Activated T-helper 2 cell treated with anti-CD3 and anti-CD28 coated beads, Interferon-gamma antibody, Interleukin-2, Interleukin-4, amounts not matched to agents 10 μg/mL and 5 μg/mL and 100 μg/mL, durations not matched to agents 14 hours and 24 hours and 36 hours (primary cell): ENCODE measurements around the gene NR3C1. TPM values are rescaled to one million over a fixed set of nuclear protein-coding genes. Genes with fewer than 3 reads are reported as not detected.

Experiments used
- DNase-seq: peaks from one replicate; pipeline ENCODE4 v3.0.0; 2021; ENCODE audit warnings: low spot score
- H3K27ac Mint-ChIP-seq: one replicate; pipeline ENCODE4 v1.8.0; 2021; ENCODE audit warnings: mixed read lengths
- H3K27me3 Mint-ChIP-seq: one replicate; pipeline ENCODE4 v1.8.0; 2021; ENCODE audit warnings: low read depth, mixed read lengths
- H3K36me3 Mint-ChIP-seq: one replicate; pipeline ENCODE4 v1.8.0; 2021; ENCODE audit warnings: low read depth, mixed read lengths
- H3K4me1 Mint-ChIP-seq: one replicate; pipeline ENCODE4 v1.8.0; 2021; ENCODE audit warnings: low read depth, mixed read lengths
- H3K4me3 Mint-ChIP-seq: one replicate; pipeline ENCODE4 v1.8.0; 2021; ENCODE audit warnings: low read depth, mild to moderate bottlenecking, moderate library complexity, mixed read lengths
- H3K9me3 Mint-ChIP-seq: one replicate; pipeline ENCODE4 v1.8.0; 2021; ENCODE audit warnings: mixed read lengths
- intact Hi-C: fragments of 100-400 bp; cut with micrococcal nuclease; formaldehyde crosslinking; loops from one replicate; pipeline ENCODE4 v1.15.1; 2023
- total RNA-seq: library from RNA; stranded (reverse); gene quantifications from 2 replicates; pipeline ENCODE4 v1.2.3, GENCODE V29; 2022

The NR3C1 gene
- total RNA-seq, 1 donor from 2014 or later, result 51.3 TPM

DNA sequence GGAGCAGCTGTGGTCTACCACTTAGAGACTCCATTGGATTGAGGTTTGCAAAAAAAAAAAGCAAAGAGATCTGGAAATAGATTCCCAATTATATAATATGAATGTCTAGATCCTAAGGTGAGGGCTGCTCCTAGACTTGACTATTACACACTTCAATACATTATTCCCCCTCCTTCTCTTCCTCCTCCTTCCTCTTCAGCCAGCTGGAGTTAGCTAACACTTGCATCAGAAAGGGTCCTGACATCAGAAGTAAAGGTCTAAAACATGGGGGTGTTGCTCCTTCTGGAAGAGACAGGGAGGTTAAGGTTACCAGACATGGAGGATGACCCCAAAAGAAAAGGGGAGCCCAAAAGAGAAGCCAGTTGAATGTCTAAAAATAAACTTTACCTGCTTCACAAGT is 12.9 kb upstream of the NR3C1 start:
- Mint-ChIP-seq H3K4me3 (no peak overlapping the region), H3K4me1 (peaks cover 34% of the 10 kb centered on the region), H3K9me3 (no peaks in the 10 kb centered on the region), H3K27ac (no peak overlapping the region), H3K36me3 (peaks cover 4% of the 10 kb centered on the region), H3K27me3 (no peaks in the 10 kb centered on the region)
- DNase-seq, result no peak
- intact Hi-C loops, result no loop called here

GRCh38 chr5:143413958-143414669 is 10.6 kb upstream of the NR3C1 start:
- Mint-ChIP-seq H3K27ac (no peak overlapping the region), H3K27me3 (no peaks in the 10 kb centered on the region), H3K4me1 (peaks cover 44% of the 10 kb centered on the region), H3K36me3 (peaks cover 4% of the 10 kb centered on the region), H3K4me3 (no peak overlapping the region), H3K9me3 (no peaks in the 10 kb centered on the region)
- DNase-seq, result no peak
- intact Hi-C loops, result no loop called here

GRCh38 chr5:143412661-143413342 is 9.3 kb upstream of the NR3C1 start:
- intact Hi-C loops, result no loop called here
- Mint-ChIP-seq H3K27me3 (no peaks in the 10 kb centered on the region), H3K4me3 (no peak overlapping the region)

GRCh38 chr5:143409926-143410325 is 6.4 kb upstream of the NR3C1 start:
- Mint-ChIP-seq H3K4me1 (peaks cover 44% of the 10 kb centered on the region), H3K27ac (peak overlapping the region; percentile 36), H3K4me3 (no peak overlapping the region), H3K27me3 (no peaks in the 10 kb centered on the region), H3K9me3 (peaks cover 7% of the 10 kb centered on the region), H3K36me3 (peaks cover 12% of the 10 kb centered on the region)
- no peak for DNase-seq
- intact Hi-C loops, result no loop called here

More at GRCh38 chr5:143412661-143413342, 9.3 kb upstream of the NR3C1 start:
- Mint-ChIP-seq H3K36me3 (peaks cover 4% of the 10 kb centered on the region), H3K9me3 (no peaks in the 10 kb centered on the region), H3K4me1 (peaks cover 34% of the 10 kb centered on the region), H3K27ac (no peak overlapping the region)
- DNase-seq, result no peak

DNA sequence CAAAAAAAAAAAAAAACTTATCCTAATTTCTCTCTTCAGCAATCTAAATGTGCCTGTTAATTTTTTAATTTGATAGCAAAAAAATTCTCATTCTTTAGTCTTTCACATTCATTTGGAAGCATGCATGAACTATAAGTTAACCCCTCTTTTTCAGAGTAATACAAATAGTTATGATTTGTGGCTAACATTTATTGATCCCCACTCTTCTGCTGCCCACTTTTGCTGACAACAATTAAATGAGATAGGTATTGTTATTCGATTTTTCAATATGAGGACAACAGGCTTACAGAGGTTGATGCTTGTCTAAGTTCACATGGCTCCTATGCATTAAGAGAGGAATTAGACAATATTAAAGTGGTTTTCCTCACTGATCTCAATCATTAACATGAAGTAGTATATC is 2.9 kb upstream of the NR3C1 start:
- intact Hi-C loops, result no loop called here
- Mint-ChIP-seq H3K9me3 (peaks cover 7% of the 10 kb centered on the region), H3K4me3 (peak overlapping the region; percentile 71), H3K27ac (peak overlapping the region; percentile 85), H3K36me3 (peaks cover 21% of the 10 kb centered on the region), H3K27me3 (no peaks in the 10 kb centered on the region), H3K4me1 (peaks cover 31% of the 10 kb centered on the region)
- no peak for DNase-seq

- H3K27me3 Mint-ChIP-seq, result no peaks in the 10 kb centered on the region
- peaks cover 7% of the 10 kb centered on the region for H3K9me3 Mint-ChIP-seq
- intact Hi-C loops, result loop anchor here (1.0 to 2.0 kb wide), 4 partner anchors 13 to 397 kb away; no protein-coding TSS in a partner anchor
- no peak for DNase-seq
- peak overlapping the region; percentile 88 for H3K4me3 Mint-ChIP-seq
- H3K4me1 Mint-ChIP-seq, result peaks cover 35% of the 10 kb centered on the region
- H3K27ac Mint-ChIP-seq, result peak overlapping the region; percentile 97
- H3K36me3 Mint-ChIP-seq, result peaks cover 27% of the 10 kb centered on the region
These were observed 2.3 kb upstream of the NR3C1 start for GRCh38 chr5:143405849-143406098.

DNA sequence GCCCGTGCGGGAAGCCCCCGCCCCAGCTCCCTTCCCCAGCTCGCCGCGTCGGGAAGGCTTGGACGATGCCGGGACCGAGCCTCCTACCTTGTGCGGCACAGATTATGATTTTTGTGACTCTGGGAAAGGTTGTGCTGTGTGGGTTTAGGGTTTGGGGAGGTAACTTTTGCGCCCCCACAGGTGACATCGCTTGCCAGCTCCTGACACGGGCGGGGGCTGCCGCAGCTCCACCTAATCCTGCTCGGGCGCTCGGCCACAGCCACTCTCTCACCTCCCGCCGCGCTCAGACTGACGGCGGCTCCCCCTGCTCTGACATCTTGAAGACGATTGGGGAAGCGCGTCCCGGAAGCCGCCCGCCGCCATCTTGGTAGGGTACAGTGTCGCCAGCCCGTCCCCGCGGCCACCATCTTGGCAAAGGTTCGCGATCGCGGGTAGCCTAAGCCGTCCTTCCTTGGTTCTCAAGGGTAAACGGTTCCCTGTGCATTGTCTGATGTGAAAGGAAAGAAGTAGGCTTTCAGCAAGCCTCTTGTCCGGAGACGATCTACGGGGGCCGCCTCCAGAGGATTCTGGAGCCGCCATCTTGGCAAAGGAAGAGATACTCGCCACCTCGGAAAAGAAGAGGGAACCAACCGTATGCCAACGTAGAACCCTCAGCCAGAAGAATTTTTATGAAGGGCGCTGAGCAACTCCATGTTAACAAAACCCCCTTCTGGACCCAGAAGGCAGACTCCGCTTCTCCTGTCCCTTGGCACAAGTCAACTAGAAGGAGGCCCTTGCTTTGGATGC is 1.8 kb upstream of the NR3C1 start:
- Mint-ChIP-seq H3K9me3 (peaks cover 7% of the 10 kb centered on the region), H3K27me3 (no peaks in the 10 kb centered on the region), H3K4me3 (peak overlapping the region; percentile 88), H3K27ac (peak overlapping the region; percentile 97), H3K36me3 (peaks cover 32% of the 10 kb centered on the region), H3K4me1 (peaks cover 37% of the 10 kb centered on the region)
- intact Hi-C loops, result loop anchor here (1.0 to 2.0 kb wide), 4 partner anchors 13 to 396 kb away; no protein-coding TSS in a partner anchor
- peak; percentile 83 for DNase-seq

GRCh38 chr5:143404416-143405062 is 1.1 kb upstream of the NR3C1 start:
- Mint-ChIP-seq H3K9me3 (peaks cover 7% of the 10 kb centered on the region), H3K27me3 (no peaks in the 10 kb centered on the region), H3K27ac (peak overlapping the region; percentile 97), H3K4me3 (peak overlapping the region; percentile 88), H3K36me3 (peaks cover 39% of the 10 kb centered on the region), H3K4me1 (peaks cover 39% of the 10 kb centered on the region)
- intact Hi-C loops, result loop anchor here (1.0 to 5.0 kb wide), 12 partner anchors 14 to 768 kb away; partner anchors contain the start of genes KCTD16 and YIPF5
- DNase-seq, result peak; percentile 68

DNA sequence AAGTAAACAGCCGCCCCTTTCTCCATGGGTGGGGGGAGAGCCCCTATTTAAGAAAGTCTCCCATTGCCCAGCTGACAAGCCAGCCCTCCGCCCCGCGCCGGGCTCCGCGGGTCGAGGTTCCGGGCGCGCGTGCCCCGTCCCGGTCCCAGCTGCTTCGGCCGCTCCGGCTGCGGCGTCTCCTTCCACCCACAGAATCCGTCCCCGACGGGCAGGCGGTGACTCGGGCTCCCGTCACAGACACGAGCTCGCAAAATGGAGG is 223 bp downstream of the NR3C1 start:
- no peak for DNase-seq
- H3K27me3 Mint-ChIP-seq, result no peaks in the 10 kb centered on the region
- peak overlapping the region; percentile 87 for H3K27ac Mint-ChIP-seq
- peak overlapping the region; percentile 77 for H3K4me3 Mint-ChIP-seq
- H3K4me1 Mint-ChIP-seq, result peaks cover 49% of the 10 kb centered on the region
- peaks cover 51% of the 10 kb centered on the region for H3K36me3 Mint-ChIP-seq
- H3K9me3 Mint-ChIP-seq, result peaks cover 7% of the 10 kb centered on the region
- intact Hi-C loops, result loop anchor here (1.0 to 5.0 kb wide), 7 partner anchors 51 to 769 kb away; partner anchors contain the start of genes KCTD16 and YIPF5

DNA sequence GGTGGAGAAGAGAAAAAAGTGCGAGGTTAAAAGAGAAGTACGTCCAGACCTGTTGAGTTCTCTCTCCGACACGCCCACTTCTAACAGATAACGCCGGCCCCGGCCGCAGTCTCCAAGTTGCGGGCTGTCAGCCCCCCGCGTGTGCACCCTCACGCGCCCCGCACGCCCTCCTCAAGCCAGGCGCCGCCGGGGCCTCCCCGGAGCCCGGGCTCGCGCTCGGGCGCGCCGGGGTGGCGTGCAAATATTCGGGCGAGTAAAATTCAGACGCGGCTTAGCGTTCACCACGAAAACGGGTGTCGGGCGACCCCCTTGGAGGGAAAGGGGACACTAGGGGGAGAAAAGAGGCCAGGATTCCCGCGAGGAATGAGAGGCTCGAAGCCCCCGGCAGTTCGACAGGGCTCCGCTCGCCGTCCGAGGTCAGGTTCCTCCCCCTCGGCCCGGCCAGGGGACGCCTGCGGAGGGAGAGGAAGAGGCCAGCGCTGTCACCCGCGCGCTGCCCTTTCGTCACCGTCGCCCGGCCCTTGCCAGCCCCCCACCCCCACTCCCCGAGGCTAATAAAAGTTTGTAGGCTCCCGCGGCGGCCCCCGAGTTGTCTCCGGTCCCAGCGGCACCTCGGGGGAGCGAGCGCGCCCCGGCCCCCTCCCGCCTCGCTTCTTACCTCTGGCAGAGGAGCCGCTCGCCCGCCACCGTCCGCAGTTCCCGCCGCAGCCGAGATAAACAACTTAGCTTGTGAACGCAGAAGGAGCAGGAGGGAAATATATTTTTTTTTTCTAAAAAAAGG is 743 bp downstream of the NR3C1 start:
- intact Hi-C loops, result loop anchor here (1.0 to 5.0 kb wide), 7 partner anchors 50 to 770 kb away; partner anchors contain the start of genes KCTD16 and YIPF5
- peak; percentile 46 for DNase-seq
- H3K27me3 Mint-ChIP-seq, result no peaks in the 10 kb centered on the region
- H3K36me3 Mint-ChIP-seq, result peaks cover 55% of the 10 kb centered on the region
- peak overlapping the region; percentile 81 for H3K4me3 Mint-ChIP-seq
- H3K9me3 Mint-ChIP-seq, result peaks cover 7% of the 10 kb centered on the region
- H3K4me1 Mint-ChIP-seq, result peaks cover 49% of the 10 kb centered on the region
- H3K27ac Mint-ChIP-seq, result peak overlapping the region; percentile 60

GRCh38 chr5:143402017-143402552 is 1.4 kb downstream of the NR3C1 start:
- no peaks in the 10 kb centered on the region for H3K27me3 Mint-ChIP-seq
- peaks cover 7% of the 10 kb centered on the region for H3K9me3 Mint-ChIP-seq
- H3K36me3 Mint-ChIP-seq, result peaks cover 57% of the 10 kb centered on the region
- DNase-seq, result peak; percentile 20
- H3K4me3 Mint-ChIP-seq, result peak overlapping the region; percentile 81
- intact Hi-C loops, result loop anchor here (2.0 to 5.0 kb wide), 6 partner anchors 50 to 770 kb away; partner anchors contain the start of genes KCTD16 and YIPF5
- peak overlapping the region; percentile 60 for H3K27ac Mint-ChIP-seq
- peaks cover 47% of the 10 kb centered on the region for H3K4me1 Mint-ChIP-seq
